Aorta (tissue), 5 donors: ENCODE measurements around the gene ATP8B2. TPM values are rescaled to one million over a fixed set of nuclear protein-coding genes. Genes with fewer than 3 reads are reported as not detected.
"Not testable (repeated sequence)": the region's sequence is repeated elsewhere in the genome, so short reads cannot be mapped to it uniquely, and the experiment has no call there.

Source experiments
- ATAC-seq: fragments of 200-7000 bp; cut with Tn5 transposase; one replicate; pipeline ENCODE4 v1.9.1; 2022; ENCODE audit warnings: moderate library complexity; ENCODE audit not compliant: low FRiP score
- DNase-seq, 2 donors: peaks; one replicate each; pipeline ENCODE4 v3.0.0-alpha.2; 2020
- H3K27ac ChIP-seq, 2 donors: one replicate each; pipeline ENCODE4 v1.5.1; 2013; ENCODE audit warnings: low read length in 2 of 2, mild to moderate bottlenecking in 2 of 2, moderate library complexity in 2 of 2, control low read depth in 1 of 2, inconsistent platforms in 1 of 2, low read depth in 1 of 2
- H3K27me3 ChIP-seq, 2 donors: one replicate each; pipeline ENCODE4 v1.6.1; 2013; ENCODE audit warnings: control low read depth in 1 of 2, low read length in 1 of 2, mild to moderate bottlenecking in 1 of 2, moderate library complexity in 1 of 2; ENCODE audit not compliant: insufficient read depth in 2 of 2, control insufficient read depth in 1 of 2
- H3K36me3 ChIP-seq, 2 donors: one replicate each; pipeline ENCODE4 v1.6.1; 2013; ENCODE audit warnings: control low read depth in 1 of 2, low read length in 1 of 2, mild to moderate bottlenecking in 1 of 2; ENCODE audit not compliant: insufficient read depth in 2 of 2, control insufficient read depth in 1 of 2
- H3K4me1 ChIP-seq, 2 donors: one replicate each; pipeline ENCODE4 v1.6.1; 2013; ENCODE audit warnings: low read length in 2 of 2, control low read depth in 1 of 2, mild to moderate bottlenecking in 1 of 2, moderate library complexity in 1 of 2; ENCODE audit not compliant: insufficient read depth in 2 of 2, control insufficient read depth in 1 of 2
- H3K4me3 ChIP-seq, 2 donors: one replicate each; pipeline ENCODE4 v1.5.1; 2013; ENCODE audit warnings: low read length in 2 of 2, control low read depth in 1 of 2, mild to moderate bottlenecking in 1 of 2
- H3K9me3 ChIP-seq: one replicate; pipeline ENCODE4 v1.6.1; 2013; ENCODE audit warnings: mild to moderate bottlenecking, low read length; ENCODE audit not compliant: control insufficient read depth
- WGBS, 2 donors: extraction: QIAGEN DNeasy Blood & Tissue Kit; methylation state at CpG; one replicate each; pipeline ENCODE4 v1.1.7; 2013; 5-methylcytosine and 5-hydroxymethylcytosine counted together
- intact Hi-C, 2 donors: fragments of 100-400 bp; cut with DNase I; formaldehyde crosslinking; loops; one replicate each; pipeline versions ENCODE4 v1.14.2 to v1.15.0; 2022
- polyA plus RNA-seq, 2 donors: library from polyadenylated mRNA; stranded (reverse); fragments of 200-250 nt; gene quantifications; one replicate each; pipeline ENCODE4 v1.2.3, GENCODE V29; 2013
- total RNA-seq, 2 donors: library from RNA; stranded (reverse); fragmentation: NEBNext Ultra II Directional; extraction: Animal tissue kit (Norgen Biotek cat#: 25700); gene quantifications; one replicate each; pipeline ENCODE4 v1.2.1, GENCODE V29; 2021
- donor health status: healthy with polysubstance abuse.
- donor health status: Bipolar disorder and iron deficiency.
- donor health status: DM: no; HTN: no; CAD: no.
- donor health status: DM: no; HTN: no; CAD: no.
- donor health status: DM: yes; HTN: yes; CAD: no.

ATP8B2 gene
- total and polyA plus RNA-seq, 4 donors: 28.8 to 176 (median 88.3) TPM

DNA sequence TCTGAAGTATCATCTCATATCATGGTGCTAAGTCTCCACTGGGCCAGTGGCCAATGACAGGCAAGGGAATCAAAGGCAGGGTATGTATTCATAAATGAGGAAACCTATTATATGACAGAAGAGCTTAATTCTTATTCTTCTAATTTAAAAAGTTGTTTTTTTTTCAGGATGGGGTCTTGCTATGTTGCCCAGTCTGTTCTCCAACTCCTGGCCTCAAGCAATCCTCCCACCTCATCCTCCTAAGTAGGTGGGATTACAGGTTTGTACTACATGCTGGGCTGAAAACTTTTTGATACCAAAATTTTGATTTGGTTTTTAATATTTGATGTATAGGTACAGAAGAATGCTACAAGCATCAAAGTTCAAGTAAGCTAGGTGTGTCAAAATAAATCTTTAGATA, 35.0 kb downstream of the ATP8B2 start:
- ATAC-seq: no peak
- no peaks in the 10 kb centered on the region for H3K36me3 ChIP-seq

DNA sequence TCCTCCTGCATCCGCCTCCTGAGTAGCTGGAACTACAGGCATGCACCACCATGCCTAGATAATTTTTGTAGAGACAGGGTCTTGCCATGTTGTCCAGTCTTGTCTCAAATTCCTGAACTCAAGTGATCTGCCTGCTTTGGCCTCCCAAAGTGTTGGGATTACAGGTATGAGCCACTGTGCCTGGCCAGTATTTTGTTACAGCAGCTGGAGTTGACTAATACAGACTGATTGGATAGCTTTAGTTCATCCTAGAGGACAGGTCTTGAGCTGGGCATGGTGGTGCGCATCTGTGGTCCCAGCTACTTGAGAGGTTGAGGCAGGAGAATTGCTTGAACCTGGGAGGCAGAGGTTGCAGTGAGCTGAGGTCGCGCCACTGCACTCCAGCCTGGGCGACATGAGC, 35.6 kb downstream of the ATP8B2 start:
- H3K9me3 ChIP-seq, H3K36me3 ChIP-seq, H3K27ac ChIP-seq, H3K4me1 ChIP-seq, ATAC-seq, DNase-seq, intact Hi-C loops, H3K4me3 ChIP-seq, H3K27me3 ChIP-seq: not testable (repeated sequence)
- WGBS, 2 donors: 79 to 91% methylated on average over 5 of the region's 5 CpGs

More for the DNA sequence above, 35.0 kb downstream of the ATP8B2 start:
- H3K4me3 ChIP-seq: no peak overlapping the region
- no peaks in the 10 kb centered on the region for H3K9me3 ChIP-seq
- no peak overlapping the region for H3K27ac ChIP-seq
- H3K27me3 ChIP-seq: no peaks in the 10 kb centered on the region
- intact Hi-C loops: no loop called here
- no peaks in the 10 kb centered on the region for H3K4me1 ChIP-seq
- DNase-seq: no peak

GRCh38 chr1:154361357-154361756, 36.0 kb downstream of the ATP8B2 start:
- 77 to 82% methylated on average over 3 of the region's 3 CpGs for WGBS, 2 donors
- H3K4me1 ChIP-seq: no peaks in the 10 kb centered on the region

DNA sequence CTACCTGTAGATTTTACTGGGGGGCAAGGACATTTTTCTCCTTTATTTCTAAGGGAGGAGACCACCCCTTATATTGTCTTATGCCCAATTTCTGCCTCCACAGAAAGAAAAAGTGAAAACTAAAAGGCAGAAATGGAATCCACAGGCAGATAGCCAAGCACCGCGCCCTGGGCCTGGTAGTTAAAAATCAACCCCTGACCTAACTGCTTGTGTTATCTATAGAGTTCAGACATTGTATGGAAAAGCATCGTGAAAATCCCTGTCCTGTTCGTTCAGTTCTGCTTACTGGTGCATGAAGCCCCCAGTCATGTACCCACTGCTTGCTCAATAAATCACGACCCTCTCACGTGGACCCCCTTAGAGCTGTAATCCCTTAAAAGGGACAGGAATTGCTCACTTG, 46.1 kb downstream of the ATP8B2 start:
- Histone ChIP-seq H3K4me3 (no peak overlapping the region), H3K4me1 (no peaks in the 10 kb centered on the region), H3K36me3 (no peaks in the 10 kb centered on the region), H3K27me3 (no peaks in the 10 kb centered on the region), H3K27ac (no peak overlapping the region), H3K9me3 (no peaks in the 10 kb centered on the region)
- WGBS, 2 donors: 81 to 82% methylated on average over 6 of the region's 6 CpGs
- intact Hi-C loops: no loop called here
- ATAC-seq (no peak), DNase-seq (no peak)

More at GRCh38 chr1:154361357-154361756, 36.0 kb downstream of the ATP8B2 start:
- intact Hi-C loops: no loop called here
- Histone ChIP-seq H3K4me3 (no peak overlapping the region), H3K9me3 (no peaks in the 10 kb centered on the region), H3K27ac (no peak overlapping the region), H3K36me3 (no peaks in the 10 kb centered on the region), H3K27me3 (no peaks in the 10 kb centered on the region)
- DNase-seq: no peak
- no peak for ATAC-seq

DNA sequence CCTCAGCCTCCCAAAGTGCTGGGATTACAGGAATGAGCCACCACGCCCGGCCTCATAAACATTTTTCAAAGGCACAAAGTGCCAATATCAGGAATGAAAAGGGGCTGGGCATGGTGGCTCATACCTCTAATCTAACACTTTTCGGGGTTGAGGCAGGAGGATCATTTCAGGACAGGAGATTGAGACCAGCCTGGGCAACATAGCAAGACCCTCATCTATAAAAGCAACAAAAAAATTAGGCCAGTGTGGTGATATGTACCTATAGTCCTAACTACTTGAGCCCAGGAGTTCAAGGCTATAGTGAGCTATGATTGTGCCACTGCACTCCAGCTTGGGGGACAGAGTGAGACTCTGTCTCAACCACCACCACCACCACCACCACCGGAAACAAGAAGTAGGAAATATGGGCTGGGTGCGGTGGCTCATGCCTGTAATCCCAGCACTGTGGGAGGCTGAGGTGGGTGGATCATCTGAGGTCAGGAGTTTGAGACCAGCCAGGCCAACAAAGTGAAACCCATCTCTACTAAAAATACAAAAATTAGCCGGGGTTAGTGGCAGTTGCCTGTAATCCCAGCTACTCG, 48.5 kb downstream of the ATP8B2 start:
- H3K27ac ChIP-seq, DNase-seq, H3K9me3 ChIP-seq, H3K36me3 ChIP-seq, H3K27me3 ChIP-seq, H3K4me3 ChIP-seq, intact Hi-C loops, ATAC-seq, H3K4me1 ChIP-seq: not testable (repeated sequence)
- 82 to 87% methylated on average over 7 of the region's 7 CpGs for WGBS, 2 donors

DNA sequence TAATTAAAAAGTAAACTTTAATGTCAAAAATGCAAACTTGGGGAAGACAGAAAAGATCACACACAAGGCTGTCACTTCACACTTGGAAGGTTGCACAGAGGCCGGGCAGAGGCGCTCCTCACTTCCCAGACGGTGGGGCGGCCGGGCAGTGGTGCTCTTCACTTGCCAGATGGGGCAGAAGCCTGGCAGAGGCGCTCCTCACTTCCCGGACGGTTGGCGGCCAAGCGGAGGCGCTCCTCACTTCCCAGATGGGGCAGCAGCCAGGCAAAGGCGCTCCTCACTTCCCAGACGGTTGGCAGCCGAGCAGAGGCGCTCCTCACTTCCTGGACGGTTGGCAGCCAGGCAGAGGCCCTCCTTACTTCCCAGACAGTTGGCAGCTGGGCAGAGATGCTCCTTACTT, 54.0 kb downstream of the ATP8B2 start:
- H3K4me3 ChIP-seq: no peak overlapping the region
- no peak overlapping the region for H3K27ac ChIP-seq
- DNase-seq (no peak), ATAC-seq (no peak)
- H3K9me3 ChIP-seq: no peaks in the 10 kb centered on the region
- 79 to 85% methylated on average over 16 of the region's 16 CpGs for WGBS, 2 donors
- no peaks in the 10 kb centered on the region for H3K27me3 ChIP-seq
- H3K4me1 ChIP-seq: no peaks in the 10 kb centered on the region
- H3K36me3 ChIP-seq: no peaks in the 10 kb centered on the region
- intact Hi-C loops: no loop called here

DNA sequence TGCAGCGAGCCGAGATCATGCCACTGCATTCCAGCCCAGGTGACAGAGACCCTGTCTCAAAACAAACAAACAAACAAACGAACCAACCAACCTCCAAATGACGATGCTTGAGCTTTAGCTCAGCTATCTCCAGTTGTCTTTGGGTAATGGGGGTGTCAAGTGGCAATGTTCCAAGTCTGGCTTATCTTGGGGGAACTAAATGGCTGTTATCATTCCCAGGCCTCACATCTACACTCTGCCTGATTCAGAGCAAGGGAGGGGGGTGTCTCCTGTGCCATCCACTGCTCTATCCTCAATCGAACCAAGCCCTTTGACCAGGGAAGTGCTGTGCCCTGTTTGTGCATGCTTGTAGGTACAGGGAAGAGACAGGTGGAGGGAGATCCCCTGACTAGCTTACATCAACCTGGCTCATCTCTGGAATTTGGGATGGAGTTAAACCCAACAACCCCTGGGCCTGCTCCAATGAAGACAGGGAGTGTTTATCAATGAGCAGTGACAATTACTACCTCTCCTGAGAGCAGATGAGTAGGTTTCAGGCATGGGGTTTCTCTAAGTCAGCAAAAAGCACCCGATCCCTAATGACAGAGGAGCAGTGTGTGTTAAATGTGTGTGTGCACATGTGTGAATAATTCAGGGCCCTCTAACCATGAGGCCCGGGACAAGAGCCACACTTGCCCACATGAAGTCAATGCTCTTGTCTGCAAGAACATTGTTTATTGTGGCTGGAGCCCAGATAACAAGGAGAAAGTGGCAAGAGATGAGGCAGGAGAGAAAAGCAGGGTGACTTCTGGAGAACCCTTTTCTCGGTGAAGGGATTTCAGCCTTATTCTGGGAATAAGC, 59.5 kb downstream of the ATP8B2 start:
- 76 to 78% methylated on average over 8 of the region's 8 CpGs for WGBS, 2 donors
- H3K27me3 ChIP-seq: no peaks in the 10 kb centered on the region
- no peak for DNase-seq
- H3K36me3 ChIP-seq: no peaks in the 10 kb centered on the region
- intact Hi-C loops: no loop called here
- no peak for ATAC-seq
- no peaks in the 10 kb centered on the region for H3K4me1 ChIP-seq
- no peak overlapping the region for H3K4me3 ChIP-seq
- H3K27ac ChIP-seq: no peak overlapping the region
- no peaks in the 10 kb centered on the region for H3K9me3 ChIP-seq

DNA sequence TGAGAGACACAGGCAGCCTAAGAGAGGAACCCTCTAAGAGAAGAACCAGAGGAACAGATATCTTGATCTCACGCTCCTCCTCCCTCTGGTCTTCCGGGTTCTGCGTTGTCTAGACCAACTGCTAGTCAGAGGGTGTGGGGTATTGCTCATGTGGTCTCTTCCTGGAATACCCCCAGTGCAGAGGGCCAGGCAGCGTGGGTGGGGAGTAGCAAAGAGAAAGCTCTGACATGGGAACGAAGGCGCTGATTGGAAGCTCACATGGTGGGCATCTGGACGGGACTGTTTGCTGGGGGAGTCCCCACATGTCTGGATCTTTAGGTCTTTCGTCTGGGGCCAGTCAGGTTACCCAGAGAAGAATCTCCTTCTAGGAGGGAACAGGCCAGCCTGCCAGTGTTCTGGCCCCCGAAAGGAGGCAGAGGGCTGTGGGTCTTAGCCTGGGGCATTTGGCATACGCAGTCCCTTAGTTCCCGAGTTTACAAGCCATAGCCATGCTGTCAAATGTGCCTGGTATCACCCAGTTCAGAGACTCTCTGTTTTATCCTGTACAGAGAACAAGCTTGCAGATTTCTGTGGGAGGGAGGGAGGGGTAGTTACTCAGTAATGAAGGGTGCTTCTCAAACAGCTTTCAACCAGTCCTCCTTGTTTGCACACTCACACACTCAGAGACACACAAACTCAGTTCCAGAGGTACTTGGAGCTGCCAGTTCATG, 61.5 kb downstream of the ATP8B2 start:
- Histone ChIP-seq H3K9me3 (no peaks in the 10 kb centered on the region), H3K27me3 (no peaks in the 10 kb centered on the region), H3K36me3 (no peaks in the 10 kb centered on the region), H3K4me3 (no peak overlapping the region), H3K4me1 (no peaks in the 10 kb centered on the region), H3K27ac (no peak overlapping the region)
- DNase-seq: peak in 1 of 2 donors; percentile 66
- intact Hi-C loops: no loop called here
- ATAC-seq: no peak
- WGBS, 2 donors: 70 to 74% methylated on average over 11 of the region's 11 CpGs
